ENCODE results near the gene ZNF362. TPM values are rescaled to one million over a fixed set of nuclear protein-coding genes. Genes with fewer than 3 reads are reported as not detected.

Gene ZNF362
- total and polyA plus RNA-seq, 2 experiments from 2014 or later: 9.7 to 26.0 TPM

GRCh38 chr1:33274446-33274845 is 18.2 kb downstream of the ZNF362 start:
- no peak overlapping the region for H3K27ac ChIP-seq
- H3K9ac ChIP-seq: no peak overlapping the region
- TF ChIP-seq EZH2phosphoT487 (IDR thresholded peaks at IDR 0.05; ENCODE audit: insufficient read depth, low read depth): no peak
- no peak for TF ChIP-seq EZH2 (IDR thresholded peaks at IDR 0.05; ENCODE audit: insufficient read depth, poor library complexity, severe bottlenecking)
- 96 to 100% methylated on average over 1 of the region's 1 CpG for WGBS, 2 experiments (ENCODE audit: low coverage in 1 of 2, low lambda C conversion rate in 2 of 2, missing lambda C conversion rate in 2 of 2)
- no peak overlapping the region for H3K4me2 ChIP-seq (ENCODE audit: unreplicated experiment)
- H3K79me2 ChIP-seq (ENCODE audit: insufficient read depth): 0 out of 2 replicates have a peak, but pooled peaks cover 24% of the 10 kb centered on the region
- H3K9me2 ChIP-seq (ENCODE audit: insufficient read depth): no peaks in the 10 kb centered on the region
- DNase-seq: no peak
- no peaks in the 10 kb centered on the region for H3K27me3 ChIP-seq (replicated peaks; ENCODE audit: insufficient read depth)
- H3K36me3 ChIP-seq (ENCODE audit: low read depth): 0 out of 2 replicates have a peak, but pooled peaks cover 4% of the 10 kb centered on the region
- no peak overlapping the region for H3K4me3 ChIP-seq
- in situ Hi-C loops (cut with MboI): no loop called here
- no peaks in the 10 kb centered on the region; the same call in 1 of the 2 replicates for H4K20me1 ChIP-seq (ENCODE audit: insufficient read depth)
- H3F3A ChIP-seq (ENCODE audit: insufficient read depth): no peaks in the 10 kb centered on the region
- no peaks in the 10 kb centered on the region for H3K4me1 ChIP-seq (ENCODE audit: insufficient read depth)
- no peaks in the 10 kb centered on the region for H3K9me3 ChIP-seq (ENCODE audit: low read depth)
- no peak overlapping the region for H2AFZ ChIP-seq

- 0 out of 2 replicates have a peak, but pooled peaks cover 18% of the 10 kb centered on the region for H3K79me2 ChIP-seq (ENCODE audit: insufficient read depth)
- no peak for DNase-seq
- TF ChIP-seq EZH2phosphoT487 (IDR thresholded peaks at IDR 0.05; ENCODE audit: insufficient read depth, low read depth) (no peak), EZH2 (IDR thresholded peaks at IDR 0.05; ENCODE audit: insufficient read depth, poor library complexity, severe bottlenecking) (no peak)
- H3K4me2 ChIP-seq (ENCODE audit: unreplicated experiment): no peak overlapping the region
- H3K9me2 ChIP-seq (ENCODE audit: insufficient read depth): no peaks in the 10 kb centered on the region
- no peak overlapping the region for H2AFZ ChIP-seq
- H3K9me3 ChIP-seq (ENCODE audit: low read depth): no peaks in the 10 kb centered on the region
- no peaks in the 10 kb centered on the region for H3K4me1 ChIP-seq (ENCODE audit: insufficient read depth)
- no peak overlapping the region for H3K27ac ChIP-seq
- 97 to 98% methylated on average over 6 of the region's 6 CpGs for WGBS, 2 experiments (ENCODE audit: low coverage in 1 of 2, low lambda C conversion rate in 2 of 2, missing lambda C conversion rate in 2 of 2)
- no peaks in the 10 kb centered on the region for H3K27me3 ChIP-seq (replicated peaks; ENCODE audit: insufficient read depth)
- no peaks in the 10 kb centered on the region for H3F3A ChIP-seq (ENCODE audit: insufficient read depth)
- no peak overlapping the region for H3K4me3 ChIP-seq
- H3K36me3 ChIP-seq (ENCODE audit: low read depth): 0 out of 2 replicates have a peak, but pooled peaks cover 7% of the 10 kb centered on the region
- no peak overlapping the region for H3K9ac ChIP-seq
- H4K20me1 ChIP-seq (ENCODE audit: insufficient read depth): no peaks in the 10 kb centered on the region; the same call in 1 of the 2 replicates
- in situ Hi-C loops (cut with MboI): loop anchor here (25.0 kb wide), 1 partner anchor 187 kb away; the partner anchor contains the start of gene ZSCAN20
These were observed 18.9 kb downstream of the ZNF362 start for GRCh38 chr1:33275195-33275594.

DNA sequence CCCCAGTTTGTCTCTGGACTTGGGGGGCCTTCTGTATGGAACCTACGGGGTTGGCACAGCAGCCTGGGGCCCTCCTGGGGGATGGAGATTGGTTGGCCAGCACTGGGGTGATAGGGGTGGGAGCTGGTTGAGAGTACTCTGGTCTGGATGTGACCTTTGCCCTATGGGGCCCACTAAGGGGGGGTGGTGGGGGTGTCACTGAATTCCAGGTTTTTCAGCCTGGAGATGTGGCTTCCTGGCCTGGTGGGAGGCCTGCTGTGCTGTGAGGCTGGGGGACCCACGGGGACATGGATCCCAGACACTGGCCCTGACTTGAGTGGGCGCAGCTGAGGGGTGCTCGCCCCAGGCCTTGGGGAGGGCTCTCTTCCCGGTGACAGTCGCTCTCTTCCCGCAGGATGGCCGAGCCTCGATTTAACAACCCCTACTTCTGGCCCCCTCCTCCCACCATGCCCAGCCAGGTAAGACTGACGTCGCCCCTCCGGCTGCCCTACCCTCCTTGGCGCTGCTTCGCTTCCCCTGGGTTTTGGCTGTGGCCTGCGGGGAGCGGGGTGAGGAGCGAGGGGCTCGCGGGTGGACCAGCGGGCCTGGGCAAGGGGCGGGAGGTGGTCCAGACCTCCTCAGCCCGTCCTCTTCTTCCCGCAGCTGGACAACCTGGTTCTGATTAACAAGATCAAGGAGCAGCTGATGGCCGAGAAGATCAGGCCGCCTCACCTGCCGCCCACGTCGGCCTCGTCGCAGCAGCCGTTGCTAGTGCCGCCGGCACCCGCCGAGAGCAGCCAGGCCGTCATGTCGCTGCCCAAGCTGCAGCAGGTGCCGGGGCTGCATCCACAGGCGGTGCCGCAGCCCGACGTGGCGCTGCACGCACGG is 19.6 kb downstream of the ZNF362 start:
- no peak for DNase-seq

DNA sequence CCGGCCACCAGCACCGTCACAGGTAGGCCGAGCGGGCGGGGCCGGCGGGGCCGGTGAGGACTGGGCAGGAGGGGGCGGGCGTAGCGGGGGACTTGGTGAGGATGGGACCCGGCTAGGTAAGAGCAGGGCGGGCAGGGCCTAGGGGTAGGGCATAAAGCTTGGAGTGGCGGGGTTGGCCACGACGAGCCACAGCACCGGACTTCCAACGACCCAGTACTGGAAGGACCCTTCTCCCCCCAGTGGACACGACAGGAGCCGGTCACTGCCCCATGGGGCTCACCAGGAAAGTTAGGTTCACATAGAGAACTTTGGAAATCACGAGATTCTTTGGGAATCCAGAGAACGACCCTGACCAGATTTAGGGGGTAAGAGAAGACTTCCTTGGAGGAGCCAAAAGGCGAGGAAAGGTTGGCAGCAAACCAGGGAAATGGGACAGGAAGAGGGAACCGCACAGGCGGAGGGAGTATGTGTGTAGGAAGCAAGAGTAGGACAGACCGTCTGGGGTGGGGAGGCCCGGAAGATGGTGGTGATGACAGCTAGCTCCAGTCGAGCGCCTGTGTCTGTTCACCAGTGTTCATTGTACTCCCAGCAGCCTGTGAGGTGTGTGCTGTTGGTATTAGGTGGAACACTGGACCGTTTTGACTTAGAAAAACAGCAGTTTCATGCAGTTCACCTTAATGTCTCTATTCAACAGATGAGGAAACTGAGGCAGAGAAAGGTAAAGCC is 20.4 kb downstream of the ZNF362 start:
- Histone ChIP-seq H2AFZ (no peak overlapping the region), H4K20me1 (ENCODE audit: insufficient read depth) (no peaks in the 10 kb centered on the region; the same call in 1 of the 2 replicates), H3F3A (ENCODE audit: insufficient read depth) (no peaks in the 10 kb centered on the region), H3K9ac (no peak overlapping the region), H3K9me3 (ENCODE audit: low read depth) (no peaks in the 10 kb centered on the region), H3K79me2 (ENCODE audit: insufficient read depth) (0 out of 2 replicates have a peak, but pooled peaks cover 18% of the 10 kb centered on the region), H3K4me2 (ENCODE audit: unreplicated experiment) (no peak overlapping the region), H3K4me3 (no peak overlapping the region), H3K36me3 (ENCODE audit: low read depth) (0 out of 2 replicates have a peak, but pooled peaks cover 7% of the 10 kb centered on the region), H3K27ac (no peak overlapping the region), H3K4me1 (ENCODE audit: insufficient read depth) (no peaks in the 10 kb centered on the region), H3K9me2 (ENCODE audit: insufficient read depth) (no peaks in the 10 kb centered on the region), H3K27me3 (replicated peaks; ENCODE audit: insufficient read depth) (no peaks in the 10 kb centered on the region)
- DNase-seq: no peak
- 91 to 93% methylated on average over 24 to 30 of the region's 30 CpGs for WGBS, 2 experiments (ENCODE audit: low coverage in 1 of 2, low lambda C conversion rate in 2 of 2, missing lambda C conversion rate in 2 of 2)
- TF ChIP-seq EZH2 (IDR thresholded peaks at IDR 0.05; ENCODE audit: insufficient read depth, poor library complexity, severe bottlenecking) (no peak), EZH2phosphoT487 (IDR thresholded peaks at IDR 0.05; ENCODE audit: insufficient read depth, low read depth) (no peak)
- in situ Hi-C loops (cut with MboI): loop anchor here (25.0 kb wide), 1 partner anchor 186 kb away; the partner anchor contains the start of gene ZSCAN20

More for the DNA sequence above, 19.6 kb downstream of the ZNF362 start:
- Histone ChIP-seq H3K27ac (no peak overlapping the region), H3F3A (ENCODE audit: insufficient read depth) (no peaks in the 10 kb centered on the region), H3K4me3 (no peak overlapping the region), H3K4me1 (ENCODE audit: insufficient read depth) (no peaks in the 10 kb centered on the region), H3K9ac (no peak overlapping the region), H3K9me3 (ENCODE audit: low read depth) (no peaks in the 10 kb centered on the region), H3K4me2 (ENCODE audit: unreplicated experiment) (no peak overlapping the region), H3K9me2 (ENCODE audit: insufficient read depth) (no peaks in the 10 kb centered on the region), H2AFZ (no peak overlapping the region), H3K27me3 (replicated peaks; ENCODE audit: insufficient read depth) (no peaks in the 10 kb centered on the region), H3K36me3 (ENCODE audit: low read depth) (0 out of 2 replicates have a peak, but pooled peaks cover 7% of the 10 kb centered on the region), H4K20me1 (ENCODE audit: insufficient read depth) (no peaks in the 10 kb centered on the region; the same call in 1 of the 2 replicates), H3K79me2 (ENCODE audit: insufficient read depth) (0 out of 2 replicates have a peak, but pooled peaks cover 18% of the 10 kb centered on the region)
- WGBS, 2 experiments (ENCODE audit: low coverage in 1 of 2, low lambda C conversion rate in 2 of 2, missing lambda C conversion rate in 2 of 2): 91 to 93% methylated on average over 36 to 45 of the region's 45 CpGs
- TF ChIP-seq EZH2 (IDR thresholded peaks at IDR 0.05; ENCODE audit: insufficient read depth, poor library complexity, severe bottlenecking) (no peak), EZH2phosphoT487 (IDR thresholded peaks at IDR 0.05; ENCODE audit: insufficient read depth, low read depth) (no peak)
- in situ Hi-C loops (cut with MboI): loop anchor here (25.0 kb wide), 1 partner anchor 186 kb away; the partner anchor contains the start of gene ZSCAN20
